A673 (cell line): ENCODE measurements around the gene CNTNAP4. TPM values are rescaled to one million over a fixed set of nuclear protein-coding genes. Genes with fewer than 3 reads are reported as not detected.

ENCODE experiments used
- BruUV-seq: library from RNA; stranded (reverse); fragments of 400-500 nt; replicated peaks from 2 replicates; lab custom pipeline; 2021; lab: Mats Ljungman, UMichigan
- CTCF ChIA-PET: fragments of 300-600 bp; sonication (Branson Sonifier 250); formaldehyde crosslinking; loops from one replicate; lab custom pipeline; 2022; ENCODE audit warnings: antibody characterized with exemption; lab: Charles Lee
- POLR2A ChIA-PET: fragments of 300-600 bp; sonication (Branson Sonifier 250); formaldehyde crosslinking; loops from one replicate; lab custom pipeline; 2022; ENCODE audit warnings: antibody characterized with exemption; ENCODE audit not compliant: low non-redundant PET; lab: Charles Lee
- DNase-seq: peaks from one replicate; pipeline ENCODE4 v3.0.0-alpha.2; 2015; ENCODE audit warnings: low spot score
- H3K27ac ChIP-seq: fragments of 200-600 bp; sonication (generic); 2 replicates; pipeline ENCODE4 v1.5.1; 2016; ENCODE audit warnings: mixed run types, low read depth, mild to moderate bottlenecking, mixed read lengths, antibody characterized with exemption, low read length; ENCODE audit not compliant: poor library complexity, severe bottlenecking
- H3K27me3 ChIP-seq: fragments of 200-600 bp; sonication (generic); replicated peaks from 2 replicates; pipeline ENCODE4 v1.6.1; 2017; ENCODE audit warnings: mixed run types, low read depth, mild to moderate bottlenecking, mixed read lengths, antibody characterized with exemption, low read length; ENCODE audit not compliant: insufficient read depth, poor library complexity
- H3K36me3 ChIP-seq: fragments of 200-600 bp; sonication (generic); 2 replicates; pipeline ENCODE4 v1.6.1; 2016; ENCODE audit warnings: mixed run types, mild to moderate bottlenecking, mixed read lengths, antibody characterized with exemption, low read length; ENCODE audit not compliant: insufficient read depth, poor library complexity, severe bottlenecking
- H3K4me1 ChIP-seq: fragments of 200-600 bp; sonication (generic); 2 replicates; pipeline ENCODE4 v1.6.1; 2017; ENCODE audit warnings: mixed run types, mild to moderate bottlenecking, mixed read lengths, antibody characterized with exemption, low read length; ENCODE audit not compliant: insufficient read depth, poor library complexity, severe bottlenecking
- H3K4me3 ChIP-seq: fragments of 200-600 bp; sonication (generic); 2 replicates; pipeline ENCODE4 v1.5.1; 2016; ENCODE audit warnings: low read depth, mixed run types, mild to moderate bottlenecking, mixed read lengths, low read length; ENCODE audit not compliant: poor library complexity, severe bottlenecking
- H3K9me3 ChIP-seq: fragments of 200-600 bp; sonication (generic); 2 replicates; pipeline ENCODE4 v1.6.1; 2016; ENCODE audit warnings: mixed run types, low read depth, mild to moderate bottlenecking, mixed read lengths, antibody characterized with exemption, low read length; ENCODE audit not compliant: poor library complexity, severe bottlenecking
- EZH2 ChIP-seq: fragments of 200-600 bp; sonication (generic); IDR thresholded peaks from 2 replicates; pipeline ENCODE4 v1.6.1; 2017; ENCODE audit warnings: borderline replicate concordance, low read depth, mild to moderate bottlenecking, mixed read lengths, antibody characterized with exemption, low read length; ENCODE audit not compliant: poor library complexity, severe bottlenecking
- intact Hi-C: fragments of 100-400 bp; cut with micrococcal nuclease; formaldehyde crosslinking; loops from one replicate; pipeline ENCODE4 v1.10.0; 2022; ENCODE audit not compliant: unreplicated experiment
- total RNA-seq: library from RNA; stranded (reverse); gene quantifications from 2 replicates; pipeline ENCODE4 v1.2.3, GENCODE V29; 2021
- TF ChIP-seq, protein P1 (sequence below): fragments of 300-800, 200-600 bp; sonication (generic); conservative IDR thresholded peaks from 2 replicates; pipeline ENCODE4 v1.5.1; 2017; ENCODE audit warnings: low read depth, mild to moderate bottlenecking, antibody characterized with exemption, low read length, moderate library complexity, mixed read lengths

CNTNAP4 gene
- total RNA-seq, 1 experiment from 2014 or later = not detected

DNA sequence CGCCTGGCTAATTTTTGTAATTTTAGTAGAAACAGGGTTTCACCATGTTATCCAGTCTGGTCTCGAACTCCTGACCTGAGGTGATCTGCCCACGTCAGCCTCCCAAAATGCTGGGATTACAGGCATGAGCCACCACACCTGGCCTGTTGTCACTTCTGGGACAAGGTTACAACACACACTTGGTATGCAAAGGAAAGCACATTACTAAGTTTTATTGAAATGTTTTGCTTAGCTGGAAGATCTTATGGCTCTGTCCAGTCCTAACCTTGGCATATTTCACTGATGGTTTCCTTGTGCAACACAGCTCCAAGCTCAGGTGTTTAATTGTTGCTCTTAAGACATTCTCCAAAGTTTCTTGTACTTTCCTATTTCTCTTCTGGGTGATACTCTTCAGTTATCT is 94.2 kb downstream of the CNTNAP4 start:
- H3K9me3 ChIP-seq = no peaks in the 10 kb centered on the region
- DNase-seq = no peak
- H3K27ac ChIP-seq = no peak overlapping the region
- TF ChIP-seq, protein P1, sequence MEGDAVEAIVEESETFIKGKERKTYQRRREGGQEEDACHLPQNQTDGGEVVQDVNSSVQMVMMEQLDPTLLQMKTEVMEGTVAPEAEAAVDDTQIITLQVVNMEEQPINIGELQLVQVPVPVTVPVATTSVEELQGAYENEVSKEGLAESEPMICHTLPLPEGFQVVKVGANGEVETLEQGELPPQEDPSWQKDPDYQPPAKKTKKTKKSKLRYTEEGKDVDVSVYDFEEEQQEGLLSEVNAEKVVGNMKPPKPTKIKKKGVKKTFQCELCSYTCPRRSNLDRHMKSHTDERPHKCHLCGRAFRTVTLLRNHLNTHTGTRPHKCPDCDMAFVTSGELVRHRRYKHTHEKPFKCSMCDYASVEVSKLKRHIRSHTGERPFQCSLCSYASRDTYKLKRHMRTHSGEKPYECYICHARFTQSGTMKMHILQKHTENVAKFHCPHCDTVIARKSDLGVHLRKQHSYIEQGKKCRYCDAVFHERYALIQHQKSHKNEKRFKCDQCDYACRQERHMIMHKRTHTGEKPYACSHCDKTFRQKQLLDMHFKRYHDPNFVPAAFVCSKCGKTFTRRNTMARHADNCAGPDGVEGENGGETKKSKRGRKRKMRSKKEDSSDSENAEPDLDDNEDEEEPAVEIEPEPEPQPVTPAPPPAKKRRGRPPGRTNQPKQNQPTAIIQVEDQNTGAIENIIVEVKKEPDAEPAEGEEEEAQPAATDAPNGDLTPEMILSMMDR = no peak
- no peak for TF ChIP-seq EZH2
- BruUV-seq = no TSS peak
- H3K27me3 ChIP-seq = no peaks in the 10 kb centered on the region
- intact Hi-C loops = no loop called here
- H3K36me3 ChIP-seq = no peaks in the 10 kb centered on the region
- CTCF ChIA-PET = no interaction called here
- no peaks in the 10 kb centered on the region for H3K4me1 ChIP-seq
- POLR2A ChIA-PET = no interaction called here
- no peak overlapping the region for H3K4me3 ChIP-seq

- no TSS peak for BruUV-seq
- TF ChIP-seq, protein P1 = no peak
- no peak for TF ChIP-seq EZH2
- DNase-seq = no peak
- ChIA-PET CTCF (no interaction called here), POLR2A (no interaction called here)
- no peaks in the 10 kb centered on the region for H3K36me3 ChIP-seq
- H3K4me1 ChIP-seq = no peaks in the 10 kb centered on the region
- H3K9me3 ChIP-seq = no peaks in the 10 kb centered on the region
- H3K4me3 ChIP-seq = no peak overlapping the region
- no peaks in the 10 kb centered on the region for H3K27me3 ChIP-seq
- no peak overlapping the region for H3K27ac ChIP-seq
- intact Hi-C loops = no loop called here
These were observed 96.8 kb downstream of the CNTNAP4 start for GRCh38 chr16:76373998-76374397.

DNA sequence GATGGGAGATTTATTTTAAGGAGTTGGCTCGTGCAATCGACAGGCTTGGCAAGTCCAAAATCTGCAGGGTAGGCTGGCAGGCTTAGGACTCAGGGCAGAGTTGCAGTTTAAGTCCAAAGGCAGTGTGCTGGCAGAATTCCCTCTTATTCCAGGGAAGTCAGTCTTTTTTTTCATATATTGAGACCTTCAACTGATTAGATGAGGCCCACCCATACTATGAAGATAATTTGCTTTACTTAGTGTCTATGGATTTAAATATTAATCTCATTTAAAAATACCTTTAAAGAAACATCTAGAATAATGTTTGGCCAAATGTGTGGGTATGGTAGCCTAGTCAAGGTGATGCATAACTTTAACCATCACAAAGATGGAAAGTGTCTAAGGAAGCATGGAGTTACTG is 99.8 kb downstream of the CNTNAP4 start:
- no peak for TF ChIP-seq EZH2
- TF ChIP-seq, protein P1 = no peak
- no peak overlapping the region for H3K27ac ChIP-seq
- ChIA-PET CTCF (no interaction called here), POLR2A (no interaction called here)
- no peaks in the 10 kb centered on the region for H3K9me3 ChIP-seq
- DNase-seq = no peak
- H3K27me3 ChIP-seq = peaks cover 6% of the 10 kb centered on the region
- no TSS peak for BruUV-seq
- H3K4me1 ChIP-seq = no peaks in the 10 kb centered on the region
- no peak overlapping the region for H3K4me3 ChIP-seq
- intact Hi-C loops = no loop called here
- H3K36me3 ChIP-seq = no peaks in the 10 kb centered on the region
